ENCODE data around the gene FAM174A. TPM values are rescaled to one million over a fixed set of nuclear protein-coding genes. Genes with fewer than 3 reads are reported as not detected.

FAM174A gene
- total and polyA plus RNA-seq, 8 donors: 0.89 to 32.7 (median 17.2) TPM

DNA sequence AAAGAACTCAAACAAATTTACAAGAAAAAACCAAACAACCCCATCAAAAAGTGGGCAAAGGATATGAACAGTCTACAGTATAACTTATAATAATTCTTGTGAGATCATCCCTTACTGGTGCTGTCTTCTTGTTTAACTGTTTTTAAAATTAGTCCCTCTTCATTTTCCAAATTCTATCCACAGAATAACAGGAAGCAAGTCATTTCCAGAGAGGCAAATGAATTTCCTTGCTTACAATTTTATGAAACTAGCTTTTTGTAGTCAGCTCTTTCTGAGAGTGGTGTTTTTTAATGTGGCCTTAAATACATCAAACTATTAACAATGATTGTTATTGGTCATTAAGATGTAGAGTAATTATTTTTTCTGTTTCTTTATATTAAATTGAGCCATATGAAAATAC lies 40.6 kb downstream of the FAM174A start:
- no peaks in the 10 kb centered on the region for H3K9me3 ChIP-seq
- peak overlapping the region in 1 of 5 donors; percentile 40 for H3K27ac ChIP-seq
- TF ChIP-seq POLR2AphosphoS5 (IDR thresholded peaks at IDR 0.05) (no peak), POLR2A (IDR thresholded peaks at IDR 0.05) (no peak), EP300 (IDR thresholded peaks at IDR 0.05) (no peak)
- TF ChIP-seq, protein P1, sequence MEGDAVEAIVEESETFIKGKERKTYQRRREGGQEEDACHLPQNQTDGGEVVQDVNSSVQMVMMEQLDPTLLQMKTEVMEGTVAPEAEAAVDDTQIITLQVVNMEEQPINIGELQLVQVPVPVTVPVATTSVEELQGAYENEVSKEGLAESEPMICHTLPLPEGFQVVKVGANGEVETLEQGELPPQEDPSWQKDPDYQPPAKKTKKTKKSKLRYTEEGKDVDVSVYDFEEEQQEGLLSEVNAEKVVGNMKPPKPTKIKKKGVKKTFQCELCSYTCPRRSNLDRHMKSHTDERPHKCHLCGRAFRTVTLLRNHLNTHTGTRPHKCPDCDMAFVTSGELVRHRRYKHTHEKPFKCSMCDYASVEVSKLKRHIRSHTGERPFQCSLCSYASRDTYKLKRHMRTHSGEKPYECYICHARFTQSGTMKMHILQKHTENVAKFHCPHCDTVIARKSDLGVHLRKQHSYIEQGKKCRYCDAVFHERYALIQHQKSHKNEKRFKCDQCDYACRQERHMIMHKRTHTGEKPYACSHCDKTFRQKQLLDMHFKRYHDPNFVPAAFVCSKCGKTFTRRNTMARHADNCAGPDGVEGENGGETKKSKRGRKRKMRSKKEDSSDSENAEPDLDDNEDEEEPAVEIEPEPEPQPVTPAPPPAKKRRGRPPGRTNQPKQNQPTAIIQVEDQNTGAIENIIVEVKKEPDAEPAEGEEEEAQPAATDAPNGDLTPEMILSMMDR (IDR thresholded peaks at IDR 0.05): no peak
- no peak for DNase-seq
- H3K27me3 ChIP-seq: no peaks in the 10 kb centered on the region
- intact Hi-C loops (cut with DNase I; ENCODE audit: low total_unique reads): no loop called here
- peaks cover 0 to 19% (median 9%) of the 10 kb centered on the region in 4 donors for H3K4me1 ChIP-seq
- H3K36me3 ChIP-seq: peaks cover 0 to 5% (median 0%) of the 10 kb centered on the region in 4 donors
- H3K4me3 ChIP-seq: no peak overlapping the region

DNA sequence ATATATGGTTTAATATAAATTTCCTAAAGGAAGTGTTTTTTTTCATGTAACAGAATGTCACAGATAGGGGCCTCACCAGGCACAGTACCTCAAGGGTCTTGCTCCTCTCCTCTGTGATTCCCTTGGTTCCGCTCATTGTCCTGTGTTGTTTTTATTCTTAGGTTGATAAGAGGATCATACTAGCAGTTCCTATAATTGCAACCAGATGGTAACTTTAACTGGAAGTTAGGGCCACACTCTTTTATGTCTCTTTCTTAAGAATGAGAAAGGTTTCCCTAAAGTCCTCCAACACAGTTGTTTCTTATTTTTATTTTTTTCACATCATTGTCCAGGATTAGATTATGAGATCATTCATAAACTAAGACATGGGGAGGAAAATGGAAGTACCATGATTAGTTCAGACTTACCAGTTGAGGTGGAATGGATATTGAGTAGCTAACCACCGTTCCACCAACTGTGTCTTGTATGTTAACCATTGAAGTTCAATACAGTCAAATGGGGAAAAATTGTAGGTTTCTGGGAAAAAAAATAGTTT lies 41.1 kb downstream of the FAM174A start:
- Histone ChIP-seq H3K4me1 (peaks cover 0 to 19% (median 9%) of the 10 kb centered on the region in 4 donors), H3K27me3 (no peaks in the 10 kb centered on the region), H3K4me3 (no peak overlapping the region), H3K27ac (peak overlapping the region in 1 of 5 donors; percentile 40), H3K9me3 (no peaks in the 10 kb centered on the region), H3K36me3 (peaks cover 0 to 10% (median 2%) of the 10 kb centered on the region in 4 donors)
- TF ChIP-seq EP300 (IDR thresholded peaks at IDR 0.05): no peak
- WGBS, 5 donors: 81 to 88% (median 84%) methylated on average over 2 of the region's 2 CpGs
- DNase-seq: peak in 1 of 2 donors; percentile 7
- intact Hi-C loops (cut with DNase I; ENCODE audit: low total_unique reads): no loop called here

DNA sequence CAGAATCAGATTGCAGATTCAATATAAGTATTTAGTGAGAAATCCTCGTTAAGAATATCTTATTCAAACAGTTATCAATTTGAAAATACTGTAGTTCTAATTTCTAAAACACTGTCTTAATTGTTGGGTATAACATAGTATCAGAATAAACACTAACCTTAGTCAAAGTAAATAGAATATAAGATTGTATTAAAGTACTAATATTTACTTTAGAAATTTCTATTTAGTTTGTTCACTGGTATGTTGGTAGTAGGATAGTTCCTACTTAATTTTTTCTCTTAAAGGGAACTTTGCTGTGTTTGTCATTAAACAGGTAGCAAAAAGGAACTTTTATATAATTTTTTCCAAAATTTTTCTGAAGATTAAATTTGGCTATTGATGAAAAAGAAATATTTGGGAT lies 42.3 kb downstream of the FAM174A start:
- H3K27ac ChIP-seq: no peak overlapping the region
- H3K9me3 ChIP-seq: no peaks in the 10 kb centered on the region
- 29 to 54% (median 40%) methylated on average over 1 of the region's 1 CpG for WGBS, 5 donors
- H3K4me3 ChIP-seq: no peak overlapping the region
- intact Hi-C loops (cut with DNase I; ENCODE audit: low total_unique reads): no loop called here
- H3K27me3 ChIP-seq: no peaks in the 10 kb centered on the region
- peaks cover 0 to 11% (median 3%) of the 10 kb centered on the region in 4 donors for H3K36me3 ChIP-seq
- TF ChIP-seq POLR2AphosphoS5 (IDR thresholded peaks at IDR 0.05): no peak
- no peak for TF ChIP-seq POLR2A (IDR thresholded peaks at IDR 0.05)
- TF ChIP-seq, protein P1 (IDR thresholded peaks at IDR 0.05): no peak
- no peak for TF ChIP-seq EP300 (IDR thresholded peaks at IDR 0.05)
- no peak for DNase-seq
- H3K4me1 ChIP-seq: peaks cover 0 to 19% (median 9%) of the 10 kb centered on the region in 4 donors

- Histone ChIP-seq H3K36me3 (peaks cover 0 to 22% (median 12%) of the 10 kb centered on the region in 4 donors), H3K4me3 (no peak overlapping the region), H3K27me3 (no peaks in the 10 kb centered on the region), H3K9me3 (no peaks in the 10 kb centered on the region), H3K4me1 (no peaks in the 10 kb centered on the region), H3K27ac (no peak overlapping the region)
- intact Hi-C loops (cut with DNase I; ENCODE audit: low total_unique reads): no loop called here
- no peak for TF ChIP-seq POLR2A (IDR thresholded peaks at IDR 0.05)
- DNase-seq: peak in 1 of 2 donors; percentile 4
- WGBS, 5 donors: 59 to 74% (median 64%) methylated on average over 1 of the region's 1 CpG
Observed at GRCh38 chr5:100584069-100584468, 48.9 kb downstream of the FAM174A start.

GRCh38 chr5:100584889-100585288 lies 49.7 kb downstream of the FAM174A start:
- no peaks in the 10 kb centered on the region for H3K4me1 ChIP-seq
- no peaks in the 10 kb centered on the region for H3K9me3 ChIP-seq
- intact Hi-C loops (cut with DNase I; ENCODE audit: low total_unique reads): no loop called here
- H3K4me3 ChIP-seq: no peak overlapping the region
- no peak for DNase-seq
- TF ChIP-seq POLR2AphosphoS5 (IDR thresholded peaks at IDR 0.05): no peak
- TF ChIP-seq, protein P1 (IDR thresholded peaks at IDR 0.05): no peak
- TF ChIP-seq POLR2A (IDR thresholded peaks at IDR 0.05): no peak
- WGBS, 5 donors: 86 to 90% (median 89%) methylated on average over 5 of the region's 5 CpGs
- H3K27me3 ChIP-seq: no peaks in the 10 kb centered on the region
- peaks cover 0 to 22% (median 12%) of the 10 kb centered on the region in 4 donors for H3K36me3 ChIP-seq
- H3K27ac ChIP-seq: no peak overlapping the region

All from stomach (tissue), 9 donors.